Hematopoietic multipotent progenitor cell treated with erythropoietin and hydrocortisone succinate and interleukin-3 and kit ligand, for 6 days (in vitro differentiated cells): ENCODE data around the gene ELAVL2.

Source experiments
- DNase-seq: peaks from one replicate; pipeline ENCODE4 v3.0.0-alpha.2; 2015

The ELAVL2 gene

GRCh38 chr9:23826120-23826629 lies at the start of gene ELAVL2:
Gene ELAVL2 (minus strand): TSS chr9:23826240. CDS start chr9:23762234, 64,006 bp downstream.
- peak; percentile 15 for DNase-seq

- no peak for DNase-seq
Measured at GRCh38 chr9:23858234-23858633, 32.2 kb upstream of the ELAVL2 start.

GRCh38 chr9:23855873-23856604 lies 30.0 kb upstream of the ELAVL2 start:
- no peak for DNase-seq

GRCh38 chr9:23850690-23851629 lies 24.9 kb upstream of the ELAVL2 start:
- no peak for DNase-seq

- DNase-seq: no peak
Measured at GRCh38 chr9:23850242-23850689, 24.2 kb upstream of the ELAVL2 start.

GRCh38 chr9:23849379-23850035 lies 23.5 kb upstream of the ELAVL2 start:
- no peak for DNase-seq

GRCh38 chr9:23842565-23843129 lies 16.6 kb upstream of the ELAVL2 start:
- no peak for DNase-seq

GRCh38 chr9:23841304-23841703 lies 15.3 kb upstream of the ELAVL2 start:
- DNase-seq: no peak

- no peak for DNase-seq
Measured at GRCh38 chr9:23837038-23837437, 11.0 kb upstream of the ELAVL2 start.

GRCh38 chr9:23830929-23831730 lies 5.1 kb upstream of the ELAVL2 start:
- no peak for DNase-seq

- DNase-seq: no peak
Measured at GRCh38 chr9:23830476-23830805, 4.4 kb upstream of the ELAVL2 start.

GRCh38 chr9:23829580-23830475 lies 3.8 kb upstream of the ELAVL2 start:
- DNase-seq: peak; percentile 35

- DNase-seq: no peak
Measured at GRCh38 chr9:23825700-23826099, 340 bp downstream of the ELAVL2 start.

- peak; percentile 9 for DNase-seq
Measured at GRCh38 chr9:23824830-23825591, 1.0 kb downstream of the ELAVL2 start.

- DNase-seq: no peak
Measured at GRCh38 chr9:23823986-23824829, 1.8 kb downstream of the ELAVL2 start.

- DNase-seq: no peak
Measured at GRCh38 chr9:23823269-23823668, 2.8 kb downstream of the ELAVL2 start.

GRCh38 chr9:23822261-23823169 lies 3.5 kb downstream of the ELAVL2 start:
- no peak for DNase-seq
